Left lung (tissue), 14 donors: Measurements from ENCODE around the gene RASAL1. TPM values are rescaled to one million over a fixed set of nuclear protein-coding genes. Genes with fewer than 3 reads are reported as not detected.

Experiments
- ATAC-seq: fragments of 200-7000 bp; cut with Tn5 transposase; one replicate; pipeline ENCODE4 v1.9.1; 2020; ENCODE audit warnings: moderate library complexity
- DNase-seq, 4 donors: peaks; one replicate each; pipeline ENCODE4 v3.0.0-alpha.2; 2013 to 2020
- H3K27ac ChIP-seq, 2 donors: fragments of 200-600 bp; sonication (generic) in 1 of 2; one replicate each; pipeline versions ENCODE4 v1.5.0 to v1.8.0; 2020 to 2021
- H3K27me3 ChIP-seq, 2 donors: fragments of 200-600 bp; sonication (generic) in 1 of 2; one replicate each; pipeline versions ENCODE4 v1.5.0 to v1.8.0; 2020 to 2021
- H3K36me3 ChIP-seq, 2 donors: fragments of 200-600 bp; sonication (generic) in 1 of 2; one replicate each; pipeline versions ENCODE4 v1.5.0 to v1.8.0; 2020 to 2021
- H3K4me1 ChIP-seq, 2 donors: fragments of 200-600 bp; one replicate each; pipeline ENCODE4 v1.8.0; 2021
- H3K4me3 ChIP-seq, 2 donors: fragments of 200-600 bp; sonication (generic) in 1 of 2; one replicate each; pipeline versions ENCODE4 v1.5.0 to v1.8.0; 2020 to 2021; ENCODE audit warnings: mild to moderate bottlenecking in 1 of 2
- H3K9me3 ChIP-seq, 2 donors: fragments of 200-600 bp; sonication (generic) in 1 of 2; one replicate each; pipeline versions ENCODE4 v1.5.0 to v1.8.0; 2020 to 2021
- CTCF ChIP-seq, 2 donors: fragments of 200-600 bp; sonication (generic) in 1 of 2; IDR thresholded peaks; one replicate each; pipeline versions ENCODE4 v1.5.0 to v1.8.0; 2021; ENCODE audit warnings: antibody characterized with exemption in 2 of 2
- intact Hi-C, 2 donors: fragments of 100-400 bp; cut with DNase I; formaldehyde crosslinking; loops; one replicate each; pipeline versions ENCODE4 v1.11.2 to v1.14.2; 2022
- long read RNA-seq, 12 donors: library from polyadenylated mRNA in 2 of 12; unstranded in 2 of 12; transcript quantifications; one replicate each; pipeline ENCODE4 v2.0.0 and lab custom pipeline, GENCODE V29; 2019 to 2026
- polyA plus RNA-seq, 6 donors: library from polyadenylated mRNA; unstranded; fragments of 120-200 nt; gene quantifications; one replicate each; pipeline ENCODE4 v1.2.1, GENCODE V29; 2013; ENCODE audit not compliant: insufficient read length in 6 of 6
- total RNA-seq, 2 donors: library from RNA; stranded (reverse); fragmentation: NEBNext Ultra II Directional; extraction: Animal tissue kit (Norgen Biotek cat#: 25700); gene quantifications; one replicate each; pipeline ENCODE4 v1.2.1, GENCODE V29; 2021
- donor health status: DM: no; HTN: yes; CAD: no.
- donor health status: DM: no; HTN: no; CAD: no.

The RASAL1 gene
- total RNA-seq: under 1 TPM; 0.17 to 0.24 TPM
- polyA plus RNA-seq: under 1 TPM; 0.16 to 0.46 (median 0.25) TPM
- long read RNA-seq, donor 1: 0 reads
- long read RNA-seq, donor 2: 0 reads
- long read RNA-seq, donor 3: 0 reads
- long read RNA-seq, donor 4, partial matches to known transcripts: 1 of 1 reads
- long read RNA-seq, donor 4, other reads (novel, unspliced or antisense): 0 of 1 reads
- long read RNA-seq, donor 5: 0 reads
- long read RNA-seq, donor 6: 0 reads
- long read RNA-seq, donor 7: 0 reads
- long read RNA-seq, donor 8: 0 reads
- long read RNA-seq, donor 9: 0 reads
- long read RNA-seq, donor 10: 0 reads
- long read RNA-seq, donor 11: 0 reads
- long read RNA-seq, donor 12: 0 reads

GRCh38 chr12:113135178-113136127, at the start of gene RASAL1:
TSS of gene RASAL1 (minus strand) at chr12:113135761. CDS start at chr12:113135462, 299 bp downstream.
- Histone ChIP-seq H3K27ac (no peak within 1 kb of the TSS), H3K9me3 (no peaks in the 10 kb centered on the region), H3K4me1 (peaks cover 0 to 9% of the 10 kb centered on the region in 2 donors), H3K27me3 (peaks cover 0 to 51% of the 10 kb centered on the region in 2 donors), H3K36me3 (no peaks in the 10 kb centered on the region), H3K4me3 (no peak within 1 kb of the TSS)
- intact Hi-C loops: no loop called here
- no peak for TF ChIP-seq CTCF (IDR thresholded peaks at IDR 0.05)
- DNase-seq (no peak), ATAC-seq (peak; percentile 76)

GRCh38 chr12:113184900-113185179, 49.3 kb upstream of the RASAL1 start:
- ATAC-seq (peak; percentile 92), DNase-seq (peak; percentile 90 to 95 (median 92))
- Histone ChIP-seq H3K36me3 (peaks cover 0 to 19% of the 10 kb centered on the region in 2 donors), H3K9me3 (no peaks in the 10 kb centered on the region), H3K27me3 (no peaks in the 10 kb centered on the region), H3K4me1 (peaks cover 5 to 46% of the 10 kb centered on the region in 2 donors), H3K27ac (peak overlapping the region; percentile 90 to 97), H3K4me3 (peak overlapping the region; percentile 100)
- intact Hi-C loops: no loop called here
- TF ChIP-seq CTCF (IDR thresholded peaks at IDR 0.05): no peak

- intact Hi-C loops: no loop called here
- no peaks in the 10 kb centered on the region for H3K27me3 ChIP-seq
- ATAC-seq (peak; percentile 58), DNase-seq (peak in 1 of 4 donors; percentile 87)
- no peak for TF ChIP-seq CTCF (IDR thresholded peaks at IDR 0.05)
- peaks cover 5 to 46% of the 10 kb centered on the region in 2 donors for H3K4me1 ChIP-seq
- H3K4me3 ChIP-seq: peak overlapping the region; percentile 100
- H3K27ac ChIP-seq: peak overlapping the region; percentile 90 to 97
- no peaks in the 10 kb centered on the region for H3K9me3 ChIP-seq
- peaks cover 0 to 20% of the 10 kb centered on the region in 2 donors for H3K36me3 ChIP-seq
Measured at GRCh38 chr12:113184098-113184899, 48.7 kb upstream of the RASAL1 start.

GRCh38 chr12:113183030-113183589, 47.5 kb upstream of the RASAL1 start:
- DNase-seq: no peak
- intact Hi-C loops: no loop called here
- Histone ChIP-seq H3K9me3 (no peaks in the 10 kb centered on the region), H3K27ac (no peak overlapping the region), H3K4me3 (no peak overlapping the region), H3K36me3 (peaks cover 0 to 31% of the 10 kb centered on the region in 2 donors), H3K4me1 (peaks cover 5 to 46% of the 10 kb centered on the region in 2 donors), H3K27me3 (no peaks in the 10 kb centered on the region)
- no peak for ATAC-seq
- TF ChIP-seq CTCF (IDR thresholded peaks at IDR 0.05): no peak
